HepG2 (cell line): ENCODE measurements around the gene ZNF341. TPM values are rescaled to one million over a fixed set of nuclear protein-coding genes. Genes with fewer than 3 reads are reported as not detected.

Experiments
- ADNP ChIP-seq: sonication (generic); formaldehyde crosslinking; IDR thresholded peaks from 2 replicates; pipeline ENCODE4 v1.4.0; 2020; ENCODE audit warnings: missing genetic modification reagents
- CAMTA2 ChIP-seq: sonication (generic); formaldehyde crosslinking; IDR thresholded peaks from 2 replicates; pipeline ENCODE4 v1.4.0; 2020; ENCODE audit warnings: mild to moderate bottlenecking, missing genetic modification reagents, borderline replicate concordance
- CBFB ChIP-seq: sonication (generic); formaldehyde crosslinking; IDR thresholded peaks from 2 replicates; pipeline ENCODE4 v1.4.0; 2020; ENCODE audit warnings: missing genetic modification reagents
- CHD2 ChIP-seq: IDR thresholded peaks from 2 replicates; pipeline ENCODE4 v1.6.1; 2011; ENCODE audit warnings: low read depth, low read length, improper control_type of control experiment
- CREM ChIP-seq, 2 experiments: sonication (generic) in 1 of 2; formaldehyde crosslinking in 1 of 2; IDR thresholded peaks; 2 replicates each; pipeline versions ENCODE4 v1.4.0 to v1.6.1; 2016 to 2020; ENCODE audit warnings: antibody characterized with exemption in 1 of 2, mild to moderate bottlenecking in 1 of 2, missing genetic modification reagents in 1 of 2
- GABPA ChIP-seq, 2 experiments: IDR thresholded peaks; 2 replicates each; pipeline ENCODE4 v1.6.1; 2011 to 2016; ENCODE audit warnings: low read depth in 2 of 2, low read length in 1 of 2, missing biosample characterization in 1 of 2, missing genetic modification characterization in 1 of 2
- HOXD1 ChIP-seq: sonication (generic); formaldehyde crosslinking; IDR thresholded peaks from 2 replicates; pipeline ENCODE4 v1.5.0; 2020; ENCODE audit warnings: missing genetic modification reagents
- ISL2 ChIP-seq: sonication (generic); formaldehyde crosslinking; IDR thresholded peaks from 2 replicates; pipeline ENCODE4 v1.5.0; 2020; ENCODE audit warnings: missing genetic modification reagents
- KAT8 ChIP-seq: IDR thresholded peaks from 2 replicates; pipeline ENCODE4 v1.6.1; 2016; ENCODE audit warnings: missing genetic modification reagents, missing compliant biosample characterization
- NKX3-1 ChIP-seq: sonication (generic); formaldehyde crosslinking; IDR thresholded peaks from 2 replicates; pipeline ENCODE4 v1.5.0; 2020; ENCODE audit warnings: missing genetic modification reagents
- RFXANK ChIP-seq: IDR thresholded peaks from 2 replicates; pipeline ENCODE4 v1.6.1; 2016
- SSRP1 ChIP-seq: IDR thresholded peaks from 2 replicates; pipeline ENCODE4 v1.6.1; 2016; ENCODE audit warnings: control low read depth
- TAF1 ChIP-seq: sonication (generic); formaldehyde crosslinking; IDR thresholded peaks from 2 replicates; pipeline ENCODE4 v1.4.0; 2020; ENCODE audit warnings: missing genetic modification reagents
- TCF7 ChIP-seq: sonication (generic); IDR thresholded peaks from 2 replicates; pipeline ENCODE4 v1.6.1; 2016; ENCODE audit warnings: antibody characterized with exemption, low read depth
- ZBTB10 ChIP-seq: sonication (generic); formaldehyde crosslinking; IDR thresholded peaks from 2 replicates; pipeline ENCODE4 v1.4.0; 2020; ENCODE audit warnings: missing genetic modification reagents, borderline replicate concordance
- ZBTB46 ChIP-seq: sonication (generic); formaldehyde crosslinking; IDR thresholded peaks from 2 replicates; pipeline ENCODE4 v1.4.0; 2020; ENCODE audit warnings: mild to moderate bottlenecking, missing genetic modification reagents, borderline replicate concordance
- ZFP36L2 ChIP-seq: sonication (generic); formaldehyde crosslinking; IDR thresholded peaks from 2 replicates; pipeline ENCODE4 v1.4.0; 2020; ENCODE audit warnings: missing genetic modification reagents
- ZNF124 ChIP-seq: sonication (generic); formaldehyde crosslinking; IDR thresholded peaks from 2 replicates; pipeline ENCODE4 v1.4.0; 2020; ENCODE audit warnings: missing genetic modification reagents
- ZNF230 ChIP-seq: sonication (generic); formaldehyde crosslinking; IDR thresholded peaks from 2 replicates; pipeline ENCODE4 v1.4.0; 2020; ENCODE audit warnings: mild to moderate bottlenecking, missing genetic modification reagents
- ZNF317 ChIP-seq: sonication (generic); formaldehyde crosslinking; IDR thresholded peaks from 2 replicates; pipeline ENCODE4 v1.5.0; 2020; ENCODE audit warnings: mild to moderate bottlenecking, missing genetic modification reagents
- ZNF543 ChIP-seq: sonication (generic); formaldehyde crosslinking; IDR thresholded peaks from 2 replicates; pipeline ENCODE4 v1.4.0; 2020; ENCODE audit warnings: mild to moderate bottlenecking, missing genetic modification reagents
- ZNF580 ChIP-seq: IDR thresholded peaks from 2 replicates; pipeline ENCODE4 v1.6.1; 2016; ENCODE audit warnings: low read depth, borderline replicate concordance
- ZNF766 ChIP-seq: sonication (generic); formaldehyde crosslinking; IDR thresholded peaks from 2 replicates; pipeline ENCODE4 v1.5.0; 2020; ENCODE audit warnings: missing genetic modification reagents, borderline replicate concordance
- ZNF772 ChIP-seq: sonication (generic); formaldehyde crosslinking; IDR thresholded peaks from 2 replicates; pipeline ENCODE4 v1.5.0; 2020; ENCODE audit warnings: mild to moderate bottlenecking, missing genetic modification reagents
- ZSCAN25 ChIP-seq: sonication (generic); formaldehyde crosslinking; IDR thresholded peaks from 2 replicates; pipeline ENCODE4 v1.8.0; 2022; ENCODE audit warnings: mild to moderate bottlenecking, missing genetic modification reagents
- polyA plus RNA-seq, 8 experiments: library from polyadenylated mRNA; depleted of rRNA in 3 of 8; stranded (reverse) in 7 of 8; unstranded in 1 of 8; fragments of >200 nt; fragmentation: Illumina TruSeq in 4 of 8; extraction: Trizol in 4 of 8; gene quantifications; 2 replicates each; pipeline versions ENCODE4 v1.2.1 to v1.2.3, GENCODE V29; 2011 to 2016; ENCODE audit warnings: low read depth in 4 of 8, missing spikeins in 1 of 8, mixed read lengths in 1 of 8; ENCODE audit not compliant: insufficient read depth in 1 of 8
- total RNA-seq, 5 experiments: library from RNA; depleted of rRNA; stranded (reverse); fragments of >200 nt; fragmentation: Illumina TruSeq; extraction: Trizol; gene quantifications; 2 replicates each; pipeline ENCODE4 v1.2.3, GENCODE V29; 2016; ENCODE audit warnings: low read depth in 1 of 5

Gene ZNF341
- total and polyA plus RNA-seq, 2 of the 13 experiments (the other 11 are each of a cell fraction or from before 2014, with no cell fraction given): 1.1 to 2.2 TPM

- TF ChIP-seq GABPA (IDR thresholded peaks at IDR 0.05; ENCODE audit: low read depth, low read length) (no peak), GABPA (CRISPR knock-in tag; IDR thresholded peaks at IDR 0.05; ENCODE audit: low read depth) (no peak), TCF7 (no peak), ZNF766 (CRISPR knock-in tag) (peak; percentile 83), ZNF230 (0 out of 2 replicates have a peak, but pooled peaks have one; percentile 92), CBFB (peak; percentile 50), ZNF772 (CRISPR knock-in tag) (peak; percentile 87; the same call in 1 of the 2 replicates), NKX3-1 (peak; percentile 91), RFXANK (CRISPR knock-in tag) (peak; percentile 76; the same call in 1 of the 2 replicates), TAF1 (CRISPR knock-in tag) (peak; percentile 53), ZBTB46 (CRISPR knock-in tag) (0 out of 2 replicates have a peak, but pooled peaks have one; percentile 60), HOXD1 (CRISPR knock-in tag) (peak; percentile 61; the same call in 1 of the 2 replicates), ZNF124 (CRISPR knock-in tag) (peak; percentile 90), ZNF580 (CRISPR knock-in tag) (0 out of 2 replicates have a peak, but pooled peaks have one; percentile 55), ZNF317 (CRISPR knock-in tag) (peak; percentile 20; the same call in 1 of the 2 replicates), ZBTB10 (no peak), ZFP36L2 (CRISPR knock-in tag) (no peak), ISL2 (peak; percentile 60), CAMTA2 (CRISPR knock-in tag) (0 out of 2 replicates have a peak, but pooled peaks have one; percentile 23), CREM (IDR thresholded peaks at IDR 0.05) (peak; percentile 51; the same call in 1 of the 2 replicates), CREM (CRISPR knock-in tag; IDR thresholded peaks at IDR 0.05) (0 out of 2 replicates have a peak, but pooled peaks have one; percentile 36), ZSCAN25 (CRISPR knock-in tag) (no peak), ZNF543 (CRISPR knock-in tag) (0 out of 2 replicates have a peak, but pooled peaks have one; percentile 69), KAT8 (CRISPR knock-in tag) (peak; percentile 77), ADNP (no peak), SSRP1 (CRISPR knock-in tag) (no peak), CHD2 (0 out of 2 replicates have a peak, but pooled peaks have one; percentile 65)
Measured at GRCh38 chr20:33686100-33686983, 45.5 kb upstream of the ZNF341 start, which contains the start of gene E2F1 (continued).
